HepG2 (cell line): Measurements from ENCODE around the gene TMEM151A. TPM values are rescaled to one million over a fixed set of nuclear protein-coding genes. Genes with fewer than 3 reads are reported as not detected.

ENCODE experiments used
- ATAC-seq: fragments of 200-7000 bp; cut with Tn5 transposase; 3 replicates; pipeline ENCODE4 v1.9.1; 2020; ENCODE audit warnings: mild to moderate bottlenecking, moderate library complexity
- BruUV-seq: library from RNA; stranded (reverse); fragments of 400-500 nt; replicated peaks from 2 replicates; lab custom pipeline; 2021; lab: Mats Ljungman, UMichigan
- CTCF ChIA-PET: fragments of 300-600 bp; formaldehyde crosslinking; extraction: SDS; loops from one replicate; lab custom pipeline; 2021; ENCODE audit warnings: low total read pairs, inconsistent platforms, low intra/inter-chr PET ratio; lab: Yijun Ruan, JAX
- POLR2A ChIA-PET: fragments of 350-600 bp; sonication (Branson Sonifier 250); formaldehyde crosslinking; loops from one replicate; lab custom pipeline; 2020; ENCODE audit warnings: antibody characterized with exemption, inconsistent platforms; lab: Yijun Ruan, JAX
- DNase-seq: peaks from one replicate; pipeline ENCODE4 v3.0.0-alpha.2; 2015; ENCODE audit warnings: low spot score
- FAIRE-seq: peaks from 3 replicates; lab custom pipeline; 2011; peaks lifted over from hg19 to GRCh38; lab: Jason Lieb, UNC
- H2AFZ ChIP-seq: one replicate; pipeline ENCODE4 v1.6.1; 2011; ENCODE audit warnings: low read length, inconsistent platforms
- H3K27ac ChIP-seq: fragments of 300-600 bp; 3 replicates; pipeline ENCODE4 v1.8.0; 2011; ENCODE audit warnings: mixed run types, mild to moderate bottlenecking, mixed read lengths, low read length, inconsistent platforms; ENCODE audit not compliant: insufficient read depth; ENCODE audit errors: extremely low read length
- H3K27me3 ChIP-seq, 2 experiments: fragments of 200-600 bp in 1 of 2; 2 replicates in 1 of 2; 3 replicates in 1 of 2; pipeline versions ENCODE4 v1.6.0 to v1.8.0; 2011; ENCODE audit warnings: low read length in 2 of 2, mild to moderate bottlenecking in 2 of 2, moderate library complexity in 2 of 2, inconsistent platforms in 1 of 2; ENCODE audit not compliant: insufficient read depth in 2 of 2, control insufficient read depth in 1 of 2
- H3K36me3 ChIP-seq, 2 experiments: fragments of 200-600 bp in 1 of 2; replicated peaks in 1 of 2; 2 replicates in 1 of 2; 3 replicates in 1 of 2; pipeline versions ENCODE4 v1.5.1 to v1.8.0; 2011; ENCODE audit warnings: low read length in 2 of 2, inconsistent platforms in 1 of 2; ENCODE audit not compliant: insufficient read depth in 2 of 2, control insufficient read depth in 1 of 2
- H3K4me1 ChIP-seq: 2 replicates; pipeline ENCODE4 v1.5.1; 2012; ENCODE audit warnings: low read length, inconsistent platforms; ENCODE audit not compliant: insufficient read depth
- H3K4me2 ChIP-seq: 2 replicates; pipeline ENCODE4 v1.6.0; 2011; ENCODE audit warnings: low read depth, low read length, inconsistent platforms
- H3K4me3 ChIP-seq, 3 experiments: fragments of 200-600 bp in 1 of 3; sonication (generic), shearing (Covaris generic) in 1 of 3; replicated peaks in 1 of 3; 2 replicates each; pipeline ENCODE4 v1.5.1; 2011 to 2016; ENCODE audit warnings: low read length in 3 of 3, inconsistent platforms in 2 of 3, low read depth in 2 of 3, mild to moderate bottlenecking in 2 of 3, control low read depth in 1 of 3, mixed read lengths in 1 of 3; ENCODE audit not compliant: insufficient read depth in 1 of 3
- H3K79me2 ChIP-seq: one replicate; pipeline ENCODE4 v1.6.1; 2011; ENCODE audit warnings: low read length, inconsistent platforms; ENCODE audit not compliant: insufficient read depth
- H3K9ac ChIP-seq: 2 replicates; pipeline ENCODE4 v1.6.0; 2011; ENCODE audit warnings: mild to moderate bottlenecking, low read depth, low read length, inconsistent platforms; ENCODE audit not compliant: insufficient read depth
- H3K9me3 ChIP-seq: 2 replicates; pipeline ENCODE4 v1.5.1; 2012; ENCODE audit warnings: mild to moderate bottlenecking, low read length
- H4K20me1 ChIP-seq: 2 replicates; pipeline ENCODE4 v1.6.0; 2011; ENCODE audit warnings: inconsistent platforms, mild to moderate bottlenecking, low read length, moderate library complexity; ENCODE audit not compliant: insufficient read depth
- HMG20A ChIP-seq: IDR thresholded peaks from 2 replicates; pipeline ENCODE4 v1.6.1; 2016; ENCODE audit warnings: borderline replicate concordance
- JARID2 ChIP-seq: sonication (generic); formaldehyde crosslinking; IDR thresholded peaks from 2 replicates; pipeline ENCODE4 v1.8.1; 2023; ENCODE audit warnings: missing genetic modification reagents, inconsistent platforms; ENCODE audit not compliant: insufficient replicate concordance
- MED1 ChIP-seq: sonication (generic); formaldehyde crosslinking; IDR thresholded peaks from 2 replicates; pipeline ENCODE4 v1.4.0; 2020; ENCODE audit warnings: missing genetic modification reagents
- SOX13 ChIP-seq, 3 experiments: fragments of 450-650 bp in 1 of 3; sonication (generic) in 1 of 3; formaldehyde crosslinking in 1 of 3; IDR thresholded peaks in 2 of 3; conservative IDR thresholded peaks in 1 of 3; 2 replicates each; pipeline versions ENCODE4 v1.5.0 to v1.6.1; 2016 to 2020; ENCODE audit warnings: antibody characterized with exemption in 1 of 3, mild to moderate bottlenecking in 1 of 3, missing compliant biosample characterization in 1 of 3, missing genetic modification reagents in 1 of 3, moderate library complexity in 1 of 3
- SPEN ChIP-seq: sonication (generic); formaldehyde crosslinking; IDR thresholded peaks from 2 replicates; pipeline ENCODE4 v1.5.1; 2020; ENCODE audit warnings: low read depth, mild to moderate bottlenecking, missing genetic modification reagents
- ZBTB25 ChIP-seq: IDR thresholded peaks from 2 replicates; pipeline ENCODE4 v1.6.1; 2018; ENCODE audit warnings: missing genetic modification reagents
- ZBTB37 ChIP-seq: sonication (generic); formaldehyde crosslinking; IDR thresholded peaks from 2 replicates; pipeline ENCODE4 v1.4.0; 2020; ENCODE audit warnings: mild to moderate bottlenecking, missing genetic modification reagents
- ZNF230 ChIP-seq: sonication (generic); formaldehyde crosslinking; IDR thresholded peaks from 2 replicates; pipeline ENCODE4 v1.4.0; 2020; ENCODE audit warnings: mild to moderate bottlenecking, missing genetic modification reagents
- ZNF503 ChIP-seq: sonication (generic); formaldehyde crosslinking; IDR thresholded peaks from 2 replicates; pipeline ENCODE4 v1.4.0; 2020; ENCODE audit warnings: missing genetic modification reagents
- ZNF574 ChIP-seq: sonication (generic); formaldehyde crosslinking; IDR thresholded peaks from 2 replicates; pipeline ENCODE4 v1.4.0; 2020; ENCODE audit warnings: missing genetic modification reagents
- ZNF720 ChIP-seq: sonication (generic); formaldehyde crosslinking; IDR thresholded peaks from 2 replicates; pipeline ENCODE4 v1.4.0; 2020; ENCODE audit warnings: missing genetic modification reagents
- ZNF746 ChIP-seq: sonication (generic); formaldehyde crosslinking; IDR thresholded peaks from 2 replicates; pipeline ENCODE4 v1.8.0; 2022; ENCODE audit warnings: mild to moderate bottlenecking, missing genetic modification reagents
- ZNF776 ChIP-seq: sonication (generic); formaldehyde crosslinking; IDR thresholded peaks from 2 replicates; pipeline ENCODE4 v1.4.0; 2020; ENCODE audit warnings: mild to moderate bottlenecking, missing genetic modification reagents
- ZNF878 ChIP-seq: sonication (generic); formaldehyde crosslinking; IDR thresholded peaks from 2 replicates; pipeline ENCODE4 v1.8.1; 2023; ENCODE audit warnings: mild to moderate bottlenecking, missing genetic modification reagents, moderate library complexity
- WGBS: methylation state at CpG from one replicate; pipeline ENCODE4 v1.1.6; 2017; ENCODE audit warnings: low lambda C conversion rate; 5-methylcytosine and 5-hydroxymethylcytosine counted together
- in situ Hi-C: cut with HindIII; loops from 2 replicates; pipeline ENCODE4 v1.10.0; 2017; ENCODE audit warnings: low pct_unique_long_range_greater_than_20kb; ENCODE audit not compliant: extremely low pct_ligation_motif_present
- intact Hi-C: fragments of 100-400 bp; cut with micrococcal nuclease; formaldehyde crosslinking; loops from one replicate; pipeline ENCODE4 v1.10.0; 2022; ENCODE audit not compliant: unreplicated experiment
- polyA plus RNA-seq, 8 experiments: library from polyadenylated mRNA; depleted of rRNA in 3 of 8; stranded (reverse) in 7 of 8; unstranded in 1 of 8; fragments of >200 nt; fragmentation: Illumina TruSeq in 4 of 8; extraction: Trizol in 4 of 8; gene quantifications; 2 replicates each; pipeline versions ENCODE4 v1.2.1 to v1.2.3, GENCODE V29; 2011 to 2016; ENCODE audit warnings: low read depth in 4 of 8, missing spikeins in 1 of 8, mixed read lengths in 1 of 8; ENCODE audit not compliant: insufficient read depth in 1 of 8
- total RNA-seq, 5 experiments: library from RNA; depleted of rRNA; stranded (reverse); fragments of >200 nt; fragmentation: Illumina TruSeq; extraction: Trizol; gene quantifications; 2 replicates each; pipeline ENCODE4 v1.2.3, GENCODE V29; 2016; ENCODE audit warnings: low read depth in 1 of 5

The TMEM151A gene
- total and polyA plus RNA-seq, 2 of the 13 experiments (the other 11 are each of a cell fraction or from before 2014, with no cell fraction given) = 0.18 to 0.33 TPM

- DNase-seq = peak; percentile 96
- intact Hi-C loops (loop anchor here (1.0 to 10.0 kb wide), 2 partner anchors 24 to 72 kb away; partner anchors contain the start of gene RIN1), in situ Hi-C loops (no loop called here)
- Histone ChIP-seq H3K9ac (peak overlapping the region; percentile 83), H3K79me2 (no peaks in the 10 kb centered on the region), H2AFZ (no peak overlapping the region), H3K36me3 (no peaks in the 10 kb centered on the region), H3K9me3 (no peaks in the 10 kb centered on the region), H3K27me3 (0 out of 5 replicates have a peak, but pooled peaks cover 0 to 3% of the 10 kb centered on the region in 2 experiments), H4K20me1 (no peaks in the 10 kb centered on the region), H3K4me3 (peak overlapping the region; percentile 67 to 93 (median 71)), H3K27ac (peak overlapping the region; percentile 97), H3K4me2 (peak overlapping the region; percentile 97), H3K4me1 (peaks cover 49% of the 10 kb centered on the region)
- POLR2A ChIA-PET = interaction anchor here (0.6 to 5.2 kb wide), 37 partner anchors 9 to 530 kb away, joined by 3 to 121 read pairs (median 6); partner anchors contain the start of genes B4GAT1, BANF1, BRMS1 and CCDC85B
- CTCF ChIA-PET = interaction anchor here (1.2 to 4.2 kb wide), 7 partner anchors 9 to 77 kb away, joined by 3 to 68 read pairs (median 4); partner anchors contain the start of gene RIN1
- TSS peak; percentile 73 for BruUV-seq
- peak; percentile 88 for ATAC-seq
- FAIRE-seq = peak; percentile 79
- WGBS = 0% methylated on average over 10 of the region's 52 CpGs
- TF ChIP-seq MED1 (CRISPR knock-in tag) (peak; percentile 55), JARID2 (CRISPR knock-in tag) (peak; percentile 18), ZNF776 (peak; percentile 63; the same call in 1 of the 2 replicates), ZBTB37 (CRISPR knock-in tag) (0 out of 2 replicates have a peak, but pooled peaks have one; percentile 41), SOX13 (IDR thresholded peaks at IDR 0.05) (no peak), SOX13 (CRISPR knock-in tag; conservative IDR thresholded peaks at IDR 0.05 in 1 of 2, IDR thresholded peaks at IDR 0.05 in 1 of 2) (peak in 1 of 2 experiments; percentile 32; a peak in 1 of 4 replicates), ZNF503 (CRISPR knock-in tag) (peak; percentile 36; the same call in 1 of the 2 replicates), ZNF720 (CRISPR knock-in tag) (no peak), ZNF574 (CRISPR knock-in tag) (peak; percentile 29; the same call in 1 of the 2 replicates), HMG20A (no peak), ZNF878 (CRISPR knock-in tag) (0 out of 2 replicates have a peak, but pooled peaks have one; percentile 14), ZNF746 (peak; percentile 56; the same call in 1 of the 2 replicates), ZNF230 (CRISPR knock-in tag) (no peak), SPEN (CRISPR knock-in tag) (peak; percentile 23; the same call in 1 of the 2 replicates), ZBTB25 (peak; percentile 18)
Measured at GRCh38 chr11:66312549-66313320, 21.0 kb downstream of the TMEM151A start.
